ENCODE results near the gene GDPD2. TPM values are rescaled to one million over a fixed set of nuclear protein-coding genes. Genes with fewer than 3 reads are reported as not detected.

The GDPD2 gene, protein sequence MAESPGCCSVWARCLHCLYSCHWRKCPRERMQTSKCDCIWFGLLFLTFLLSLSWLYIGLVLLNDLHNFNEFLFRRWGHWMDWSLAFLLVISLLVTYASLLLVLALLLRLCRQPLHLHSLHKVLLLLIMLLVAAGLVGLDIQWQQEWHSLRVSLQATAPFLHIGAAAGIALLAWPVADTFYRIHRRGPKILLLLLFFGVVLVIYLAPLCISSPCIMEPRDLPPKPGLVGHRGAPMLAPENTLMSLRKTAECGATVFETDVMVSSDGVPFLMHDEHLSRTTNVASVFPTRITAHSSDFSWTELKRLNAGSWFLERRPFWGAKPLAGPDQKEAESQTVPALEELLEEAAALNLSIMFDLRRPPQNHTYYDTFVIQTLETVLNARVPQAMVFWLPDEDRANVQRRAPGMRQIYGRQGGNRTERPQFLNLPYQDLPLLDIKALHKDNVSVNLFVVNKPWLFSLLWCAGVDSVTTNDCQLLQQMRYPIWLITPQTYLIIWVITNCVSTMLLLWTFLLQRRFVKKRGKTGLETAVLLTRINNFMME
- total RNA-seq: not detected in 2 replicates

DNA sequence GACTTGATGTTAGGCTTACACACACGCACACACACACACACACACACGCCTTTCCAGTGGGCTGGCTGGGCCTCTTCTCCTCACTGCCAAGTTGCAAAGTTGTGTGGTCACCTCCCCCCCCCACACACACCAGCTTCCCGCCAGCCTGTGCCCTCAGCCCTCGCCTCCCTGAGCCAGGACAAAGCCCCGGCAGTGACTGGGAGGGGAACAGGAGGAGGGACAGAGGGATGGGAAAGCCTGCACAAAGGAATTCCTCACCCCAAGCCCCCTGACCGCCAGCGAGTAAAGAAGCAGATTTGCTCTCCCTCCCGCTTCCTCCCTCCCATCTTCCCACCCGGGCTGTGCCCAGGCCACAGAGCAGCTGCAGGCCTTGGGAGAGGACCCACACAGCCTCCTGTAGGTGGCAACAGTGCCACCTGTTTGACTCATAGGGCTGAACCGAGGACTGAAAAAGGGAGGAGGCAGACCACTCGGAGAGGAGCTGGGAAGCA is at the start of gene GDPD2:
Gene GDPD2, plus strand, starts transcription at position 464 of the 491 bp plus-strand sequence. CDS start 1,671 bp downstream, outside the sequence.

DNA sequence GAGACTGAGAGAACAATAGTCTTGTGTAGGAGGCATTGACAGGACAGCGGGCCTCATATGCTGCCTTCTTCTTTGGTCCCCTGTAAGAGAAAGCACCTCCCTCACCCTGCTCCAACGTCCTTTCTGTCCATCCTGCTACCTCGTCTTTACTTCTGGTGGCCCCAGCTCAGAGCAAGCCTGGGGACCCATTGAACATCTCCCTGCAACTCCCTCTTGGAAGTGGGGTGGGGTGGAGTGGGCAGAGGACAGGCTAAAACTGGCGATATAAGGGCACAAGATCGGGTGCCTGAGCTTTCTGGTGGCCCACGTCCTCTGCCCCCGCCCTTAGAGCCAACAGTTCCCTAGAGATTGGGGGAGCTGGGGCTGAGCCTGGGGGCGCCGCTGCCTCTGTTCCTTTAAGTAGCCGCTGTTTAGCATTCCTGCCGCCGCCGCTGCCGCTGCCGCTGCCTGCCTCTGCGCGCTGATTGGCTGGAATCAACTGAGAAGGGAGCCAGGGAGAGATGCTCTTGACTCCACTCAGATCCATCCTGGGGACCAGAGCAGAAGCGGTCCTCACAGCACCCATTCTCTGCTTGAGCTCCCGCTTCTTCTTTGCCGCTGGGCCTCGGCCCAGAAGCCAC is 21.3 kb downstream of the GDPD2 start, which contains the start of gene DLG3:
Gene DLG3, plus strand, starts transcription at position 510 of the 620 bp plus-strand sequence. CDS start 367 bp downstream, outside the sequence.

Other genes starting within 250 kb of the GDPD2 start
- gene DGAT2L6, start 245.8 kb upstream of the GDPD2 start, total RNA-seq: not detected in 2 replicates
- not detected in 2 replicates for gene AWAT1, start 188.7 kb upstream of the GDPD2 start, total RNA-seq
- not detected in 2 replicates for gene P2RY4, start 163.1 kb upstream of the GDPD2 start, total RNA-seq
- gene ARR3, start 155.0 kb upstream of the GDPD2 start, total RNA-seq: not detected in 2 replicates
- not detected in 2 replicates for gene RAB41, start 141.1 kb upstream of the GDPD2 start, total RNA-seq
- gene PDZD11, start 133.4 kb upstream of the GDPD2 start, total RNA-seq: 26.0 and 28.8 TPM in 2 replicates
- gene KIF4A, start 133.2 kb upstream of the GDPD2 start, total RNA-seq: 1.4 and 2.3 TPM in 2 replicates
- gene DLG3, start 21.5 kb downstream of the GDPD2 start, total RNA-seq: 4.3 and 12.3 TPM in 2 replicates

Data from cardiac ventricle fibroblast (primary cell).